GM19240 (cell line): ENCODE measurements around the gene NRARP.

Experiments
- DNase-seq: peaks from one replicate; pipeline ENCODE4 v3.0.0; 2011; ENCODE audit warnings: low spot score; ENCODE audit not compliant: insufficient read length

The NRARP gene

DNA sequence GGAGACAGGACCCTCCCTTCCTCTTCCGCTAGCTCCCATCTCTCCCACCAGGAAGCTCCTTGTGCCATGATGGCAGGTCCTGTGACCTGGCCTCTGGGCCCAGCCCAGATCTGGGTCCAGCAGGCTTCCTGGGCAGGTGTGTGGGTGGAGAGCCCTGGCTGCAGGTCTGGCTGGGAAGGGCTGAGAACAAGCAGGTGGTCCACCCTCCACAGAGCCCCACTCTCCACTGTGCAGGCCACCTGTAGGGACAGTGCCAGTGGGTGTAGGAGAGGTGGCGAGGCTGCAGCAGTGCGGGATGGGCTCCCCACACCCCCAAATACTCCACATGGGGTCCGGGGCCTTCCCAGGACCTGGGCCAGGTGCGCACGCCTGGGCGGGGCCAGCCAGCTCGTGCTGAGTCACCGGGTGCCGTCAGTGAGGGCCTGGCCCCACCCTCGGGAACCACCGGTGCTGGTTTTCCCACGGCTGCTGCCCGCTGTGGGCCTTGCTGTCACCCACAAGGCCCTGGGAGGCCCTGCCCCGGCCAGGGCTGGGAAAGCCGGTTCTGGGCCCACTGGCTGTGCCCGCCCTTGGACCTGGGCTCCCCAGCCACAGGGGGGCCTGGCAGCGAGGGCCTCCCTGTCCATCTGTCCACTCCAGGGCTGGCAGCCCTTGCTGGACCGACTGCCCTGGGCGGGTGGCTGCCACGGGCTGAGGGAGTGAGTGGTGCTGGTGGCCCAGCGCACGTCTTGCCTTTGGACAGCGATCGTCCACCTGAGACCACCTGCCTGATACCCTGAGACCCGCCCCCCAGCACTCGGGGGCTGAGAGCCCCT lies 9.3 kb upstream of the NRARP start:
- DNase-seq = no peak

DNA sequence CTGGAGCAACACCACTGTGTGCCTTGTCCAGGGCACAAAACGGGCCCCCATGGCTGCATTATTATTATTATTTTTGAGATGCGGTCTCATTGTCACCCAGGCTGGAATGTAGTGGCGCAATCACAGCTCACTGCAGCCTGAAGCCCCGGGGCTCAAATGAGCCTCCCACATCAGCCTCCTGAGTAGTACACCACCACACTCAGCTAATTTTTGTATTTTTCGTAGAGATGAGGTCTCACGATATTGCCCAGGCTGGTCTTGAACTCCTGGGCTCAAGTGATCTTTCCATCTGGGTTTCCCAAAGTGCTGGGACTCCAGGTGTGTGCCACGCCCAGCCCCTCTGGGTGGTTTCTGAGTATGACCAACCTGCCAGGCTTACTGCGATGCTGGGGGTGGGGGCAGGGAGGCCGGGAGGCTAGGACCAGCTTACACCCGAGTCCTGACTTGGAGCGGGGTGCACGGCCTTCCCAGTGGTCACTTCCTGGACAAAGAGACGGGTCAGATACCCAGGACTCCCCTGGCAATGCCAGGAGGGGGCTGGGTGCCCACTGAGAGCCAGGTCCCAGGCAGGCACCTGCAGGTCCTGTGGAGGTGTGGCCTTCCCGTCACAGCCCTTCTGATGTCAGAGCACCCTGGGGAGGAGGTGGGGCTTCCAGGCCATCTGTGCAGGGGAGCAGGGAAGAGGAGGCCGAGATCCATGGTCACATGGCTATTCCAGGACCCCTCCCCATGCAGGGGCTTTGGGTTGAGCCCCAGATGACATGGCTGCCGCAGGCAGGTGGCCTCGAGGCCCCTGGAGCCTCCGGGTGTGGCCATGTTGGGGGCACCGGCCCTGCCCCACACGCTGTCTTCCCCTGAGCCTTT lies 8.3 kb upstream of the NRARP start:
- DNase-seq = no peak

DNA sequence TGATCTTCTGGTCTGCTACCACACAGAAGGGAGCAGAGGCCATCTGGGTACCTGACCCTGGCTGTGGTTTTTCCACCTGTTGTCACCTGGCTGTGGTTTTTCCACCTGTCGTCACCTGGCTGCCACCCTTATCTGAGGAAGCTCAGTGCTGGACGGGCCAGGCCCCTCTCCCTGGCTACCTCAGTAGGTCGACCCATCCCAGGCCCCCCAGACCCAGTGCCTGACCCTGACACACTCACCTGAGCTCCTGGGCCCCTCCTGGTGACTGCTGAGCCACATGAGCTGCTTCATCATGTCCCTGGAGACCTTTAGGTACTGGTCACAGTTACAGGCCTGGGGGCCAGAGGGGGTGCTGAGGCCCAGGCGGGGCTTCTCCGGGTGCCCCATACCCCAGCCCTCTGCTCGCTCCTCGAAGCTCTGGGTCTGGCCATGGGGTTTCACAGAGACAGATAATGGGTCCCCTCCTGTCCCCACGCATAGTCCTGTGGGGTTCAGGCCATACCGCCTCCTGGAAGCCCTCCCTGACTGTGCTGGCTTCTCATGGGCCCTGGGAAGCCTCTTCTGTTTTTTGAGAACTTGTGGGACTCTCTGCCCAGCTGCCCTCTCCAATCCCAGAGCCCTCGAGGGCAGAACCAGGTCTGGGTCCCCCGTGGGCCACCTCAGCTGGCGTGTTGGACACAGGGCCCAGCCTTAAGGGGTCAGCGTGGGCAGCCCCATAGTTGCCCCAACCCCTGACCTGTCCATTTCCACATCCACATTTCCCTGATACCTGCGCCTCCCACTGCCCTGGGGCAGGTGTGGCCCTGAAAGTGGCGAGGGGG lies 7.5 kb upstream of the NRARP start:
- no peak for DNase-seq

DNA sequence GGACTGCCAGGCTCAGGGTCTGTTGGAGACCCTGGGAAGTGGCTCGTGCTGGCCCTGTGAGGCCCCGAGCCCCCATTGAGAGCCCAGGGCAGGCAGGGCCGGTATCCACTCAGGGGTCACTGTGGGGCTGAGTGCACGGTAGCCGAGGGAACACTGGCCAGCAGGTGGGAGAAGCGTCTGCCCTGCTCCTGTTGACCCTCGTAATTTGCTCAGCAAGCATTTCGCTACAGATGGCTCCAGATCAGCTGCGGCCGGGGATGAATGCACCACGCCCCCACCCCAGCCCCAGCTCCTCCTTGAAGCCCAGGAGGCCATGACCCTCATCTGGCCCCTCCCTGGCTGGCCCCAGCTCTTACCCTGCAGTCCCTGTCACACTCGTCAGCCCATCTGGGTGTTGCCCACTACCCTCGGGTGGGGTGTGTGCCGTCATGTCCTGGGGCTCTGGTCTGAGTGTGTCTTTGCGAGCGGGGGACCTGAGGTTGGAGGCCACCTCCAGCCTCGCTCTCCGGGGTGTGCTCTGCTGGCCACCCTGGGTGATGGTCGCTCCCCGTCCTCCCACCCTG lies 6.1 kb upstream of the NRARP start:
- DNase-seq = no peak

DNA sequence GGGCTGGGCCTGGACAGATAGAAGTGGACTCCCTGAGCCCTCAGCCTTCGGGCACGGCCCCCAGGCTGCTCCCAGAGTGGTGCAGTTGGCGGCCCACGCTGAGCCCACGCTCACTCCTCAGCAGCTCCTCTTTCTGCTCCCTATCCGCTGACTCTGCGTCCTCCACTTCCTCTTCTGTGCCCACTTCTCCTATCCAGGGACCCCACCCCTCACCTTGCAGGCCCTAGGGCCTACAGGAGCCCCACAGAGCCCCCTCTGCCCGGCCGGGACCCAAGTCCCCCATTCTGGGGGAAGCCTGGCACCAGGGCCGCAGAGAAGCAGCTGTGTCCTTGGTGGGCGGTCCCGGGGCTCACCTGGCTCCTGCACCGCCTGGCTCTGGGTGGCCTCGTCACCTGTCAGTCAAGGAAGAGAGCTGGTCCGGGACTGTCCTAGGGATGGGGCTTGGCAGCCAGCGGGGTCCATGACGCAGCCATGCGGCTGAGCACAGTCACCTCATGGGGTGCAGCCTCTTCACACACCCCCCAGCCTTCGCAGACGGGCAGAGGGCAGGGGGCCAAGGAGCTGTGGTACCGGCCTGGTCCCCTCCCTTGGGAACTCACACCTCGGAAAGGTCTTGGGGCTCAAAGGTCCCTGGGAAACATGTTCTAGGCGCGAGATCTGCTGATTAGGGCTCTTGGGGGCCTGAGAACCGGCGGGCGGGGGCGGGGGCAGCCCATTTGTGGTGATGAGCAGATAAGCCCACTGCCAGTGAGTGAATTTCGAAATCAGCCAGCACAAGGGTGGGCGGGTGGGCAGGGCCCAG lies 5.4 kb upstream of the NRARP start:
- DNase-seq = no peak

DNA sequence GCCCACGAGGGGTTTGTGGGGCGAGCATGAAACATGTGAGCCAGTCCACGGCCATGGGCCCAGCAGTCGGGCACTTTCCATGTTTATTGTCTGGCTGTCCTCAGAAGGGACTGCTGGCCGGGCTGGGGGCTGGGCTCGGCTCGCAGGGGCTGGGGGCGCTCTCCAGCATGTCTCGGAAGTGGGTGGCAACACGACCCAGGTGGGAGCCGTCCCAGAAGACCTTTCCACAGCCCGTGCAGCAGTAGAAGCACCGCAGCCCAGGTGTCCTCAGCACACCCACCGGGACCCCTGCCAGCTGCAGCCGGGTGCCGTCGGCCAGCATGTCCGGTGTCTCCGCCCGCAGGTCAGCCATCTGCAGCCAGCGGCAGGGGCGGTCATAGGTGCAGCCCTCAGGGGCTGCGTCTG lies 4.8 kb upstream of the NRARP start:
- DNase-seq = no peak

DNA sequence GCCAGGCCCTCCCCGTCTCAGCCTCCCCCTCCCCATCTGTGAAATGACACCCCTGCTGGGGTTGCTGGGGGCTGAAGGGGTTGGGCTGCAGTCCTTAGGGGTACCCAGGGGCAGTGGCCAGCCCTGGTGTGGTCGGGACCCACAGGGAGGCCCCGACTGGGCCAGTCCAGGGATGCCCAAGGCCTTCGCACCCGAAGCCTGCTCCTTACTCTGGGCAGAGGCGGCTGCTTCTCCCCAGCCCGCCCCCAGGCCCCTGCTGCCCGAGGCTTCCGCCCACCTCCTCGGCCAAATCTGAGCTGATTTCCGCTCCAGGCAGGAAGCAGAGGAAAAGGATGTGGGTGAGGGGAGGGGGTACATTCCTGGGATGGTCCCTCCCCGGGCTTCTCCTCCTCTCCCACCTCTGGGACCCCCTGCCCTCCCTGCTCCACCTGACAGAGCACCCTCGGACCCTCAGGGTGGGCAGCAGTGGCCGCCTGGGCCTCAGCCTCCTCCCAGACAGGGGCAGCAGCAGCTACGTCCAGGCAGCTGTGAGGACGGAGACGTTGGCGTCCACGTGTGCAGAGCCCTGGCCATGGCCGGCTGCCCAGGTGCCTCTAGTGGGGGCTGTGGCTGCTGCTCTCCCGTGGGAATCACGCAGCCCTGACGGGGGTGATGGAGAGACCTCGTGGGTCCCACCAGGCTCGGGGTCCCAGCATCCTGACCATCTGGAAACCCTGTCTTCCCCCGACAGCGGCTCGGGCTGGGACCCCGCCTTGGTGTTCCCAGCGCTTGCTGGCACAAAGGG lies 4.2 kb upstream of the NRARP start:
- no peak for DNase-seq

DNA sequence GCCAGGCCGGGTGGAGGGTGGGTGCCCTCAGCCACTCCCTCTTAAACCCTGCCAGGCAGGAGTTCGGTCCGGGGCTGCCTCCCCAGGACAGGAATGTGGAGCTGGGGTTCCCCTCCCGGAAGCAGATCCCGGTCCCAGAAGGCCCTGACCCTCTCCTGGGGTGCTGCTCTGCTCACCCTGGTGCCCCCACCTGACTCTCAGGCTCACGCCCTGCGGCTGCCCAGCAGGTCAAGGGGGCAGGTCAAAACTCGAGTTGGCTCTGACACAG lies 3.7 kb upstream of the NRARP start:
- DNase-seq = no peak

DNA sequence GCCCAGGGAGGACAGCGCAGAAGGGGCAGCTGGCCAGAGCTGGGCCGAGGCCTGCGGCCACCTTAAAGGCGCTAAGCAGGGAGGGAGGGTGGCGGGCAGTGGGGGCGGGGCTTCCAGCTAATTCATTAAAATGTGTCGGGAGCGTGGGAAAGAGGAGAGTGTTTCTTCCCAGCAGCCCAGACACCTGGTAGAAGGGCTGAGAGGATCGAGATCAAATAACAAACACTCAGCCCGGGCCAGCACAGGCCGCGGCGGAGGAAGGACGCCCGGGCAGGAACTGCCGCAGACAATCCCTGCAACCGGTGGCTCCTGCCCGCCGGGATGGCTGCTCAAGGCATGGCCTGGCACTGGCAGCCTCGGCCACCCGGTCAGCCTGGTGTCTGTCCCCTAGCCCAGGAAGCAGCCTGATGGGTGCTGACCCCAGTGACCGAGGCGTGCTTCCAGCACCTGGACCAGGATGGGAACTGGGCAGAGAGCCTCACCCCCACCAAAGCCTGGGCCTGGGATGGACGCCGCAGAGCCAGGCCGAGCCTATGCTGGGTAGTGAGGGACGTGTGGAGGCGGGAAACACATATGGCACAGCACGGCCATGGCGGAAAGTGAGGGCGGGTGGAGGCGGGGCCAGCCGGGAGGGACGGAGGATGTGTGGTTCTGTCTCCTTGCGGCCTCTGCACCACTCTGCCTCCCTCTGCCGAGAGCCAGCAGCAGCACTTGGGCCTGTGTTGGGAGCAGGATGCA lies 3.2 kb upstream of the NRARP start:
- DNase-seq = no peak

DNA sequence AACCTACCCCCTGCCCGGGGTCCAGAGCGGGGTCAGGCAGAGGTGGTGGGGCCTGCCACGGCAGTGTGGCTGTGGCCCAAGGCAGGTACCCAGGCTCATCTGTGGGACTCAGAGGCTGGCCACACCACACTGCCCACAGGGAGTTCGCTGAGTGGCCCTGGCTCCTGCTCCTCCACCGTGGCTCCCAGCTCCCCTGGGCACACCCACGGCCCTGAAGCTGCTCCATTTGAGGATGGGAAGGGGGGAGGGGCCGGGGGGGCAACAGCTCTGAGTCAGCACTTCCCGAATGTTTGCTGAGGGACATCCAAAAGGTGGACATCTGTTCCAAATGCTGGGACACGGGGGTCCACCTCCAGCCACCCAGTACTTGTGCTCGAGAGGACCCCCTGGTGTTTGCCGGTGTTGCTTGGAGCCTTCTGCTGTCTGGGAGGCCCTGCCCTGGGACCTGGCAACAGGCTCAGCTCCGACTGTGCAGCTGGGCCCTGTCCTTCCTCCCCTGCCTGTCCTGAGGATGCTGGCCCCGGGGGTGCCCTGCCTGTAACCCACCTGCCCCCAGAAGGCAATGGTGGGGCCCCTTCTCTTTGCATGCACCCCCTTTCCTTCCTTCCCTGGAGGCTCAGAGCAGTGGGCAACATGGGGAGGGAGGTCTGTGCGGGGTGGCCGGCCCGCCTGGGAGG lies 2.5 kb upstream of the NRARP start:
- DNase-seq = no peak

DNA sequence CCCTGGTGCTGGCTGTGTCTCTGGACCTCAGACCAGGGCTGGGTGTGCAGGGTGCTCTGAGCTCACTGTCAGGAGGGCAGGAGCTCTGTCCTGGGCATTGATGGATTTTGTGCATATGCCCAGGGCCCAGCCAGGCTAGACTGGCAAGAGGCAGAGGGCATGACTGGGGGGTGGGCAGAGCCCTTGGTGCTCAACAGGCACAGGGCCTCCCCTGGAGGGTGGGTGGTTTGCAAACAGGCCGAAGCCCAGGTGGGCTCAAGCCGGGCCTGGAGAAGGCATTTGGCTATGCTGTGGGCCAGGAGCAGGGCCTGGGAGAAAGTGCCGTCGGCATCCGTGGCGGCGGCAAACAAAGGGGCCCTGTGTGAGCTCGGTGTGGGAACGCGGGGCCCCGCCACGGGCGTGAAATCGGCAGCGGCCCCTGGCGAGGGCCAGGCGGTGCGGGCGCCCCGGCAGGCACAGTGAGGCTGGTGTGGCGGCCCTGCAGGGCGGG lies 1.9 kb upstream of the NRARP start:
- DNase-seq = no peak

DNA sequence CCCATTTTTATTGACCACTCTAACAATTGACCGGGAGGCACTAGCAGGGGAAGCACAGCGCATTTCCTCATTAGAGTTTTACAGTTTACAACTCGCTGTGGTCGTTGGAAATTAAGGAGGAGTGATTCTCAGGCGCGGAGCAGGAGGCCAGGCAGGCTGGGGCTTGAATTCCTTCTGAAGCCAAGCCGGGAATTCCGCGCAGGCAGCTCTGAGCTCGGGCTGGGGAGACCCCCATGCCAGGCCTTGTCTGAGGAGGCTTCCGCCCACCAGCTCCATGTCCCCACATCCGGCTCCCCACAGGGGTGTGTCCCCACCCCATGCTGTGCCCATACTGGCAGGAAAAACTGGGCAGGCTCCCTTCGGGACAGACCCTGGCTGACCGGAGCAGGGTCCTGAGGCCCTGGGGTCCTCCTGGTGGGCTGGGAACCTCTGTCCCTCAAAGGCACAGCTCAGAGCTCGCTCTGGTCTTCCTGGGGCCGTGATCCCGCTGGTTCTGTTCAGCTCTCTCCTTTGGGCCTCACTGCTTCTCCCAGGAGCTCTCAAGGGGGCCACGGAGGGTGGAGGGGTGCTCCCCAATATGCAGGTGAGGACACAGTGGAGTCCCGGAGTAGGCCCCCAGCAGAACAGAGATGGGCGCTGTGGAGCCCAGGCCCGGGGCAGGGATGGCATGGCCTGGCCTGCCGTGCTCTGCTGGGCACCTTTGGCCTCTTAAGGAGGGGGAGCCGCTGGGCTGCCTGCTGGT lies 1.3 kb upstream of the NRARP start:
- DNase-seq = no peak

DNA sequence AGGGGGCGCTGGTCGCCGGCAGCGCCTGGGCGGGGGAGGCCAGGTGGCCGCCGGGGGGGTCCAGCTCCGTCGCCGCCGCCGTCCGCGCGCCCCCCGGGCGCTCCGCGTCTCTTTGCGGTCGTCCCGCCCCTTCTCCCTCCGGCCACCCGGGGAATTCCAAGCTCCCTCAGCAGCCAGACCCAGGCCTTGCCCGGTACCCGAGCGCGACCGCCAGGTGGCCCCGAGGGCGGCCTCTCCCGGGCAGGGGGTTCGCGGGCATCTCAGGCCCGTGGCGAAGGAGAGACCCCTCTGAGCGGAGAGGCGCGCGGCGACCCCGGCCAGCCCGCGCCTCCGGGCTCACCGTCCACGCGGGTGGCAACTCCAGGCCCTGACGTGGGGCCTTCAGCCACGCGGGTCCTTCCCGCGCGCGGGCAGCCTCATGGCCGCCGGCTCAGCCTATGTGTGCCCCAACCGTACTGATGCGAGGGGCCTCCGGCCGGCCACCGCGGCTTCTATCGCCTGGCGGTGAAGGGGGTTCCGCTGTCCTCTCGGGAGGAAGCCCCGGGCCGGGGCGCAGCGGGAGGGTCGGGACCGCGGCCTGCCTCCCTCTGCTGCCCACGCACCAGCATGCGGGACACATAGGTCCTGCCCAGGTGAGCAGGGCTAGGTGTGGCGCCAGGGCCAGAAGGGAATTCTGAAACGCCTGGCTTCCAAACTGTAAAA lies 529 bp upstream of the NRARP start:
- peak; percentile 88 for DNase-seq

DNA sequence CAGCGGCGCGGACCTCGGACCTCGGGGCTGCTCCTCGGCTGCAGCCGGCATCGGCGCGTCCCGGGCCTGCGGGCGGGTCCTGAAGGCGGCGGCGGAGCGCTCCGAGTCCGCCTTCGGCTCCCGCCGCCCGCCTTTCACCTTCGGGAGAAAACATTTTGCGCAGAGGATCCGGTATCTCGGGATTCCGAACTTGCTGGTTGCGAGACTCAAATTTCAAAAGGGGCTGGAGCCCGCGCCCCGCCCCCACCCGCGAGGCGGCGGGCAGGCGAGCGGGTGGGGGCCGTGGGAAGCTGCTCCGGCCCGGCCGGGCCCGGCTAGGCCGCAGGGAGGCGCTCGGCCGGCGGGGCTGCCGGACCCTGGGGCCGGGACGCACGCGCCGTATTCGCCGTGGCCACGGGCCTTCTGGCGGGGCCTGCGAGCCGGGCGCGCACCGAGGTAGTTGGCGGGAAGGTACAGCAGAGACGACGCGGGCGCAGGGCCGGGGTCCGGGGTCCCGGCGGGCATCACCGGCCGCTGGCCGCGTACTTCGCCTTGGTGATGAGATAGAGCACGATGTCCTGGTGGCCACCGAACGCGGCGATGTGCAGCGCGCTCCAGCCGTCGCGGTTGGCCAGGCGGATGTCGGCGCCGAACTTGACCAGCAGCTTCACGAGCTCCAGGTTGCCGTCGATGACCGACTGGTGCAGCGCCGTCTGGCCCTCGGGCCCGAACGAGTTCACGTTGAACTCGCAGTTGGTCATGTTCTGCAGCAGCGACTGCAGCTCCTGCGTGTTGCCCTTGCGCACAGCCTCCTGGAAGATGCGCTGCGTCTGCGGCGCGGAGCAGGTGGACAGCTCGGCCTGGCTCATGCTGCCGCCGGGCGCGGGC lies 757 bp downstream of the NRARP start:
- DNase-seq = no peak

DNA sequence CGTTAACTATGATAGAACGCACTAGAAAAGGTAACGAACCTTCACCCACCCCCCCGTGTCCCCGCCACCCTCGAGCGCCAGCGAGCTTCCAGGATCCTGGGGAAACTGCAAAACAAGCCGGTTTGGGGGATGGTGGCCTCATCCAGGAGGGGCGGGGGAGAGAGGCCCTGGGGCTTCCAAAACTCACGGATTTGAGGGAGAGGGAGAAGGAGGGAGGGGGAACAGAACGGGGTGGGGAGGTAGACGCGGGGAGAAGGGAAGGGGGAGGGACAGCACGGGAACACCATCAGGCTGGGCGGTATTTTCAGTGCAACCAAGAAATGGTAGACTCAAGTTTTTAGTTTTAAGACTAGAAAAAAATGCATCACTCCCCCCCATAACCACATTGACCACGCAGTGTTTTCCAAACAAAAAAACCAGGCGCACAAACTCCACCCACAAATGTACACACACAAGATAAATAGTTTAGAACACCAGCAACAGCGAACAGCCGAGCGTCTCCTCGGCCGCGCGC lies 1.4 kb downstream of the NRARP start:
- no peak for DNase-seq

DNA sequence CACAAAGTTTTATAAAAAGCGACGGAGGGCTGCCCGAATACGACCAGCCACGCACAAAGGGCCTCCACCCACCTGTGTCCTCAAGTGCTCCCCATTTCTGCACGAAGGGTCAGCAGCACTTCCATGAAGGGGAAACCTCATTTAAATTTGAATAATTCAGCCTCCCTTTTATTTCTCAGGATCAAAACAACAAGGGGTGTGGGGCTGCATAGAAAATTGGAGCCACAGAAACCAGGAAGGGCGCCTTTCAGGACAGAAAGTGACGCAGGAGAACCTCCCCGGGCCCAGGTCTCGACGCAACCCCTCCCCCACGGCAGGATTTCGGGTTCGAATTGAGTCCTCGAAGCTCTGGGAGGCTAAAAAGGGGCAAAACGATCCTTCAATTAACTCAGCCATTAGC lies 2.1 kb downstream of the NRARP start:
- no peak for DNase-seq
